K562 (cell line): ENCODE results near the gene SETX. TPM values are rescaled to one million over a fixed set of nuclear protein-coding genes. Genes with fewer than 3 reads are reported as not detected.

Source experiments
- ATAC-seq: fragments of 200-7000 bp; cut with Tn5 transposase; 3 replicates; pipeline ENCODE4 v1.9.1; 2020; ENCODE audit warnings: moderate library complexity
- BruUV-seq: library from RNA; stranded (reverse); fragments of 400-500 nt; replicated peaks from 2 replicates; lab custom pipeline; 2021; lab: Mats Ljungman, UMichigan
- CTCF ChIA-PET: fragments of 300-600 bp; formaldehyde crosslinking; extraction: SDS; loops from one replicate; lab custom pipeline; 2021; ENCODE audit warnings: low intra/inter-chr PET ratio; lab: Yijun Ruan, JAX
- POLR2A ChIA-PET: fragments of 300-600, 350-650 bp; sonication (Branson Sonifier 250); formaldehyde crosslinking; extraction: SDS; loops from one replicate; lab custom pipeline; 2021; ENCODE audit warnings: antibody characterized with exemption, inconsistent platforms; lab: Yijun Ruan, JAX
- DNase-seq, 4 experiments: peaks; one replicate each; pipeline versions ENCODE4 v3.0.0 to v3.0.0-alpha.2; 2011 to 2018; ENCODE audit warnings: low spot score in 3 of 4, mixed read lengths in 3 of 4; ENCODE audit errors: extremely low read depth in 1 of 4
- FAIRE-seq: peaks from 2 replicates; lab custom pipeline; 2011; peaks lifted over from hg19 to GRCh38; lab: Jason Lieb, UNC
- H2AFZ ChIP-seq: 2 replicates; pipeline ENCODE4 v1.6.0; 2011; ENCODE audit warnings: low read depth, low read length, control low read depth, inconsistent platforms
- H3K27ac ChIP-seq: fragments of 200-600 bp; 3 replicates; pipeline ENCODE4 v1.8.0; 2011; ENCODE audit warnings: low read depth, mild to moderate bottlenecking, control low read depth, inconsistent platforms, low read length, moderate library complexity, mixed read lengths; ENCODE audit errors: extremely low read depth
- H3K27me3 ChIP-seq, 2 experiments: fragments of 300-600 bp in 1 of 2; 2 replicates in 1 of 2; 3 replicates in 1 of 2; pipeline versions ENCODE4 v1.6.0 to v1.8.0; 2011; ENCODE audit warnings: inconsistent platforms in 2 of 2, low read length in 2 of 2, mild to moderate bottlenecking in 1 of 2, mixed read lengths in 1 of 2, moderate library complexity in 1 of 2; ENCODE audit not compliant: control insufficient read depth in 2 of 2, insufficient read depth in 2 of 2
- H3K36me3 ChIP-seq: fragments of 300-600 bp; 3 replicates; pipeline ENCODE4 v1.8.0; 2011; ENCODE audit warnings: mild to moderate bottlenecking, low read length, inconsistent platforms; ENCODE audit not compliant: control insufficient read depth, insufficient read depth
- H3K4me1 ChIP-seq, 2 experiments: fragments of 200-600 bp in 1 of 2; replicated peaks in 1 of 2; 2 replicates in 1 of 2; 3 replicates in 1 of 2; pipeline versions ENCODE4 v1.5.1 to v1.8.0; 2011; ENCODE audit warnings: inconsistent platforms in 2 of 2, low read length in 2 of 2, mild to moderate bottlenecking in 1 of 2, mixed read lengths in 1 of 2, moderate library complexity in 1 of 2; ENCODE audit not compliant: control insufficient read depth in 2 of 2, insufficient read depth in 2 of 2
- H3K4me2 ChIP-seq: 2 replicates; pipeline ENCODE4 v1.6.1; 2011; ENCODE audit warnings: low read length, control low read depth, inconsistent platforms, mixed read lengths; ENCODE audit not compliant: insufficient read depth
- H3K4me3 ChIP-seq: fragments of 200-600 bp; sonication (generic), shearing (Covaris generic); 2 replicates; pipeline ENCODE4 v1.5.1; 2016; ENCODE audit warnings: control low read depth, inconsistent platforms
- H3K79me2 ChIP-seq: fragments of 200-600 bp; 3 replicates; pipeline ENCODE4 v1.8.0; 2011; ENCODE audit warnings: low read length, inconsistent platforms; ENCODE audit not compliant: control insufficient read depth, insufficient read depth
- H3K9ac ChIP-seq, 2 experiments: 2 replicates each; pipeline versions ENCODE4 v1.6.0 to v1.6.1; 2011; ENCODE audit warnings: low read depth in 2 of 2, low read length in 2 of 2, control low read depth in 1 of 2, inconsistent platforms in 1 of 2, mild to moderate bottlenecking in 1 of 2, mixed read lengths in 1 of 2; ENCODE audit not compliant: insufficient read depth in 1 of 2
- H3K9me1 ChIP-seq: one replicate; pipeline ENCODE4 v1.6.0; 2011; ENCODE audit warnings: inconsistent platforms, mild to moderate bottlenecking, low read length, moderate library complexity; ENCODE audit not compliant: control insufficient read depth, insufficient read depth
- H3K9me3 ChIP-seq: replicated peaks from 2 replicates; pipeline ENCODE4 v1.5.1; 2011; ENCODE audit warnings: low read depth, low read length, inconsistent platforms; ENCODE audit not compliant: control insufficient read depth, insufficient read depth
- H4K20me1 ChIP-seq: replicated peaks from 2 replicates; pipeline ENCODE4 v1.6.1; 2011; ENCODE audit warnings: low read length, inconsistent platforms, mixed read lengths; ENCODE audit not compliant: control insufficient read depth, insufficient read depth
- BACH1 ChIP-seq: fragments of 200-800 bp; sonication (Bioruptor generic); IDR thresholded peaks from 2 replicates; pipeline ENCODE4 v1.6.1; 2016; ENCODE audit warnings: missing genetic modification characterization, missing compliant biosample characterization
- CBX2 ChIP-seq: fragments of 200-600 bp; sonication (generic); IDR thresholded peaks from one replicate; pipeline ENCODE4 v1.6.1; 2012; ENCODE audit warnings: mild to moderate bottlenecking, low read length, inconsistent platforms; ENCODE audit not compliant: insufficient read depth, poor library complexity, severe bottlenecking
- CREM ChIP-seq: IDR thresholded peaks from 2 replicates; pipeline ENCODE4 v1.6.1; 2014; ENCODE audit warnings: antibody characterized with exemption, low read depth
- CSDE1 ChIP-seq, 2 experiments: fragments of 450-650 bp; IDR thresholded peaks; 2 replicates each; pipeline ENCODE4 v1.6.1; 2016; ENCODE audit warnings: mild to moderate bottlenecking in 1 of 2
- DMBX1 ChIP-seq: fragments of 250-450 bp; sonication (Bioruptor Pico); IDR thresholded peaks from 2 replicates; pipeline ENCODE4 v1.8.0; 2022; ENCODE audit warnings: inconsistent platforms, mild to moderate bottlenecking, moderate library complexity, borderline replicate concordance
- ELF1 ChIP-seq: fragments of 200-800 bp; sonication (Bioruptor generic); IDR thresholded peaks from 2 replicates; pipeline ENCODE4 v1.6.1; 2016; ENCODE audit warnings: missing genetic modification characterization, missing compliant biosample characterization
- FOSL1 ChIP-seq: fragments of 200-800 bp; sonication (Bioruptor generic); conservative IDR thresholded peaks from 2 replicates; pipeline ENCODE4 v1.6.1; 2016; ENCODE audit warnings: missing genetic modification characterization, missing compliant biosample characterization
- GATAD2B ChIP-seq: fragments of 450-650 bp; IDR thresholded peaks from 2 replicates; pipeline ENCODE4 v1.6.1; 2017; ENCODE audit warnings: mild to moderate bottlenecking, borderline replicate concordance
- IRF2 ChIP-seq: sonication (generic); formaldehyde crosslinking; IDR thresholded peaks from 2 replicates; pipeline ENCODE4 v1.8.1; 2022; ENCODE audit warnings: mild to moderate bottlenecking, missing genetic modification reagents
- LEF1 ChIP-seq: fragments of 450-650 bp; IDR thresholded peaks from 2 replicates; pipeline ENCODE4 v1.6.1; 2016; ENCODE audit warnings: mild to moderate bottlenecking
- MEIS2 ChIP-seq: fragments of 450-650 bp; IDR thresholded peaks from 2 replicates; pipeline ENCODE4 v1.6.1; 2014; ENCODE audit warnings: mild to moderate bottlenecking; ENCODE audit not compliant: partially characterized antibody
- NCOA2 ChIP-seq, 2 experiments: fragments of 450-650 bp; IDR thresholded peaks; 2 replicates each; pipeline ENCODE4 v1.6.1; 2018; ENCODE audit warnings: mild to moderate bottlenecking in 2 of 2, moderate library complexity in 1 of 2; ENCODE audit not compliant: partially characterized antibody in 2 of 2
- SLC30A9 ChIP-seq: fragments of 250-450 bp; sonication (Bioruptor Pico); IDR thresholded peaks from 2 replicates; pipeline ENCODE4 v1.8.0; 2022; ENCODE audit warnings: mild to moderate bottlenecking, moderate library complexity
- TEAD1 ChIP-seq, 2 experiments: fragments of 450-650 bp in 1 of 2; sonication (generic) in 1 of 2; formaldehyde crosslinking; IDR thresholded peaks; 2 replicates each; pipeline versions ENCODE4 v1.4.0 to v1.8.0; 2020 to 2022; ENCODE audit warnings: mild to moderate bottlenecking in 2 of 2, missing genetic modification reagents in 1 of 2
- ZNF174 ChIP-seq: fragments of 250-450 bp; sonication (Bioruptor Pico); IDR thresholded peaks from 2 replicates; pipeline ENCODE4 v1.4.0; 2020; ENCODE audit warnings: mild to moderate bottlenecking
- ZNF197 ChIP-seq: fragments of 200-800 bp; sonication (Bioruptor generic); IDR thresholded peaks from 2 replicates; pipeline ENCODE4 v1.6.1; 2016; ENCODE audit warnings: low read depth, missing genetic modification characterization, missing compliant biosample characterization
- WGBS: fragments of 100-300 bp; shearing (Covaris generic); methylation state at CpG from one replicate; pipeline ENCODE4 v1.1.6; 2016; ENCODE audit warnings: low coverage, mixed read lengths; ENCODE audit not compliant: insufficient coverage; ENCODE audit errors: missing lambda C conversion rate; 5-methylcytosine and 5-hydroxymethylcytosine counted together
- in situ Hi-C: fragments of 300-500 bp; cut with MboI; formaldehyde crosslinking; loops from 4 replicates; pipeline ENCODE4 v1.15.0; 2018; ENCODE audit warnings: inconsistent platforms, mixed read lengths
- intact Hi-C: fragments of 100-400 bp; cut with micrococcal nuclease; formaldehyde crosslinking; loops from 2 replicates; pipeline ENCODE4 v1.14.2; 2022
- polyA plus RNA-seq, 8 experiments: library from polyadenylated mRNA; depleted of rRNA in 4 of 8; stranded (reverse) in 5 of 8; unstranded in 3 of 8; fragments of >200 nt; fragmentation: Nextera tagmentation in 2 of 8; fragmentation: Illumina TruSeq in 1 of 8; extraction: Ambion mirVana in 2 of 8; extraction: Trizol in 1 of 8; gene quantifications; 2 replicates each; pipeline versions ENCODE4 v1.2.1 to v1.2.3, GENCODE V29; 2011 to 2014; ENCODE audit warnings: inconsistent platforms in 1 of 8, missing spikeins in 1 of 8
- total RNA-seq, 7 experiments: library from RNA; depleted of rRNA in 6 of 7; stranded (reverse); fragments of >200 nt in 6 of 7; fragmentation: Illumina TruSeq in 2 of 7; extraction: Trizol in 2 of 7; gene quantifications; 2 replicates each; pipeline versions ENCODE4 v1.2.1 to v1.2.3, GENCODE V29; 2011 to 2021; ENCODE audit warnings: low replicate concordance in 1 of 7
- TF ChIP-seq, protein P1 (sequence below): fragments of 450-650 bp; IDR thresholded peaks from 2 replicates; pipeline ENCODE4 v1.6.1; 2016

SETX gene
- total and polyA plus RNA-seq, 9 of the 15 experiments (the other 6 are each of a cell fraction or from before 2014, with no cell fraction given) = 8.7 to 45.7 (median 28.7) TPM

DNA sequence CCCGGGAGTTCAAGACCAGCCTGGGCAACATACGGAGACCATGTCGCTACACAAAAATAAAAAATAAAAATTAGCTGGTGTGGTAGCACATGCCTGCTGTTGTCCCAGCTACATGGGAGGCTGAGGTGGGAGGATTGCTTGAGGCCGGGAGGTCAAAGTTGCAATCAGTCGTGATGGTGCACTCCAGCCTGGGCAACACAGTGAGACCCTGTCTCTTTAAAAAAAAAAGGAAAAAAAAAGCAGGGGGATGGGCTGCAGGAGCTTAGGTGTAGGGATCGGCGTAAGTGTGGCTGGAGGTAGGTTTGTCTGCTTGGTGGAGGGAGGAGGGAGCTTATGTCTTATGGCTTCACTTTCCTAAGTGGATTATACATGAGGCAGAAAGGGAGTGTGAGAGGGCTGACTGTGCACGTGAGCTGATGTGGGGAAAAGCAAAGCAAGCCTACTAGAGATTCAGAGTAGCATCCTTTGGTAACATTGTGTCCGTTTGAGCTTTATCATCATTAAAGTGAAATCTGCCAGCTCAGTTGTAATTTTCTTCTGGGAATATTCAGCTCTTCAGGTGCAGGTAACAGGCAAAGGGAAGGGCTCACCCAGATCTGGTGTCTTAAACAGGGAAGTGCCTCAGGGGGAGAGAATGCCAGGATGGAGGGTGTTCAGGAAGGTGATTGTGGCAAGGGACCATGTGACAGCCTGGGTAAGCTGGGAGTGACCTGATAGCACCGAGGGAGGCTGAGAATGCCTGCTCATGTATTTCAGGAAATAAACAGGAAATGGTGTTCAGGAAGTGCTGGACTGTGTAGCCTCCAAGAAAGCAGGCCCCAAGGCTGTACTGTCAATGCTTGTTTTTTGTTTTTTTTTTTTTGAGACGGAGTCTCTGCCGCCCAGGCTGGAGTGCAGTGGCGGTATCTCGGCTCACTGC, 17.6 kb upstream of the SETX start (continued):
- TF ChIP-seq ZNF174 (CRISPR knock-in tag) (no peak), BACH1 (no peak), ELF1 (tag) (peak; percentile 80), ZNF197 (CRISPR knock-in tag) (no peak), CBX2 (no peak), CREM (no peak), NCOA2 (IDR thresholded peaks at IDR 0.05; ENCODE audit: partially characterized antibody in 2 of 2) (no peak), SLC30A9 (CRISPR knock-in tag) (no peak), DMBX1 (CRISPR knock-in tag) (no peak), IRF2 (CRISPR knock-in tag) (no peak), GATAD2B (no peak), LEF1 (no peak)

DNA sequence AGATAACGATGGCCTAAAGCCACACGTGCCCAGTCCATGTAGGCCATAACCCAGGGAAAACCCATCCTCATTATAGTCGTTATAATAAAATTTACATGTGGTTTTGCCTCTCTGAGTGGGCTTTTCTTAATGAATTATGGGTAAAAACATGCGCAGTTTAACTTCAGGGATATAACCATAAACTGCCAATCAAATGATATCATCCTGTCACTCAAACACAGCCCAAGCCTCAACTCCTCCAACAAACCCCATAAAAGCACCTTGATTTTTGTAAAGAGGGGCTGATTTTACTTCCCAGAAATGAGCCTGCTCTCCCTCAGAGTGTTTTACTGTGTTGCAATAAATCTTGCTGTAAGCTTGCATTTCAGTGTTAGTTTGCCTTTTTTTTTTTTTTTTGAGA, 15.8 kb upstream of the SETX start:
- Histone ChIP-seq H3K9ac (no peak overlapping the region), H3K9me1 (no peaks in the 10 kb centered on the region), H3K36me3 (peaks cover 7% of the 10 kb centered on the region; the same call in 1 of the 3 replicates), H3K27ac (no peak overlapping the region), H3K79me2 (no peaks in the 10 kb centered on the region), H3K27me3 (no peaks in the 10 kb centered on the region), H3K4me3 (no peak overlapping the region), H4K20me1 (no peaks in the 10 kb centered on the region), H3K4me1 (no peaks in the 10 kb centered on the region; a peak in 2 of 5 replicates), H3K4me2 (no peak overlapping the region), H3K9me3 (no peaks in the 10 kb centered on the region), H2AFZ (no peak overlapping the region)
- TF ChIP-seq TEAD1 (CRISPR knock-in tag; IDR thresholded peaks at IDR 0.05) (no peak), MEIS2 (peak; percentile 33), CSDE1 (IDR thresholded peaks at IDR 0.05) (no peak), FOSL1 (no peak)
- TF ChIP-seq, protein P1, sequence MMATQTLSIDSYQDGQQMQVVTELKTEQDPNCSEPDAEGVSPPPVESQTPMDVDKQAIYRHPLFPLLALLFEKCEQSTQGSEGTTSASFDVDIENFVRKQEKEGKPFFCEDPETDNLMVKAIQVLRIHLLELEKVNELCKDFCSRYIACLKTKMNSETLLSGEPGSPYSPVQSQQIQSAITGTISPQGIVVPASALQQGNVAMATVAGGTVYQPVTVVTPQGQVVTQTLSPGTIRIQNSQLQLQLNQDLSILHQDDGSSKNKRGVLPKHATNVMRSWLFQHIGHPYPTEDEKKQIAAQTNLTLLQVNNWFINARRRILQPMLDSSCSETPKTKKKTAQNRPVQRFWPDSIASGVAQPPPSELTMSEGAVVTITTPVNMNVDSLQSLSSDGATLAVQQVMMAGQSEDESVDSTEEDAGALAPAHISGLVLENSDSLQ = peak; percentile 87
- intact Hi-C loops = no loop called here
- 27% methylated on average over 4 of the region's 4 CpGs for WGBS
- FAIRE-seq = no peak
- CTCF ChIA-PET = no interaction called here
- POLR2A ChIA-PET = no interaction called here
- in situ Hi-C loops = no loop called here
- no TSS peak for BruUV-seq
- no peak for DNase-seq
- ATAC-seq = no peak
